Muscle of back (tissue), 11 donors: Measurements from ENCODE around the gene SULF2. TPM values are rescaled to one million over a fixed set of nuclear protein-coding genes. Genes with fewer than 3 reads are reported as not detected.

Experiments
- DNase-seq, 3 donors: peaks; one replicate each; pipeline versions ENCODE4 v3.0.0 to v3.0.0-alpha.2; 2013
- polyA plus RNA-seq, 10 donors: library from polyadenylated mRNA; unstranded; fragments of 120-200 nt; gene quantifications; one replicate each; pipeline ENCODE4 v1.2.1, GENCODE V29; 2013; ENCODE audit not compliant: insufficient read length in 10 of 10

Gene SULF2
- polyA plus RNA-seq, 10 donors: 38.0 to 101 (median 52.4) TPM

- no peak for DNase-seq
These were observed 20.0 kb downstream of the SULF2 start for GRCh38 chr20:47765271-47765670.

GRCh38 chr20:47764154-47764733 lies 21.0 kb downstream of the SULF2 start:
- no peak for DNase-seq

- no peak for DNase-seq
These were observed 22.5 kb downstream of the SULF2 start for GRCh38 chr20:47762699-47763268.

GRCh38 chr20:47761482-47762047 lies 23.7 kb downstream of the SULF2 start:
- DNase-seq: no peak

- no peak for DNase-seq
These were observed 24.4 kb downstream of the SULF2 start for GRCh38 chr20:47760686-47761481.

GRCh38 chr20:47758517-47759450 lies 26.5 kb downstream of the SULF2 start:
- peak in 1 of 3 donors; percentile 44 for DNase-seq

GRCh38 chr20:47757145-47758035 lies 27.9 kb downstream of the SULF2 start:
- DNase-seq: no peak

- no peak for DNase-seq
These were observed 30.2 kb downstream of the SULF2 start for GRCh38 chr20:47754946-47755652.

- no peak for DNase-seq
These were observed 30.9 kb downstream of the SULF2 start for GRCh38 chr20:47754388-47754715.

- DNase-seq: no peak
These were observed 31.5 kb downstream of the SULF2 start for GRCh38 chr20:47753576-47754387.

GRCh38 chr20:47751449-47751848 lies 33.8 kb downstream of the SULF2 start:
- DNase-seq: no peak

GRCh38 chr20:47749339-47749738 lies 35.9 kb downstream of the SULF2 start:
- DNase-seq: peak; percentile 19 to 79 (median 71)

GRCh38 chr20:47748823-47749222 lies 36.5 kb downstream of the SULF2 start:
- DNase-seq: no peak

- DNase-seq: no peak
These were observed 37.2 kb downstream of the SULF2 start for GRCh38 chr20:47748069-47748468.

GRCh38 chr20:47747669-47748031 lies 37.6 kb downstream of the SULF2 start:
- no peak for DNase-seq

GRCh38 chr20:47744803-47745202 lies 40.5 kb downstream of the SULF2 start:
- DNase-seq: no peak

GRCh38 chr20:47743671-47744070 lies 41.6 kb downstream of the SULF2 start:
- no peak for DNase-seq

GRCh38 chr20:47741669-47742608 lies 43.3 kb downstream of the SULF2 start:
- peak; percentile 41 to 64 (median 52) for DNase-seq
